ENCODE data around the gene SEMA5A.

- TF ChIP-seq CTCF (IDR thresholded peaks at IDR 0.05) (no peak), EZH2 (IDR thresholded peaks at IDR 0.05; ENCODE audit: borderline replicate concordance, insufficient read depth, low read depth, low read length, poor library complexity, severe bottlenecking) (no peak)
These were observed 163.4 kb downstream of the SEMA5A start for GRCh38 chr5:9382522-9382921.

Data from B cell (primary cell).